ENCODE data around the gene LPCAT4. TPM values are rescaled to one million over a fixed set of nuclear protein-coding genes. Genes with fewer than 3 reads are reported as not detected.

LPCAT4 gene
- total RNA-seq, 4 donors from 2014 or later, result 7.5 to 14.9 (median 11.5) TPM

GRCh38 chr15:34364041-34364440, 3.0 kb downstream of the LPCAT4 start:
- Histone ChIP-seq H3K27me3 (no peaks in the 10 kb centered on the region), H3K9me3 (no peaks in the 10 kb centered on the region), H3K27ac (replicated peaks in 1 of 4) (no peak overlapping the region), H3K4me3 (no peak overlapping the region), H3K4me1 (peaks cover 16 to 31% (median 26%) of the 10 kb centered on the region in 4 donors), H3K36me3 (peaks cover 4 to 48% (median 37%) of the 10 kb centered on the region in 4 donors)
- no peak for TF ChIP-seq EP300 (IDR thresholded peaks at IDR 0.05)
- intact Hi-C loops (cut with DNase I), result no loop called here
- 95% methylated on average over 8 of the region's 8 CpGs for WGBS
- no peak for DNase-seq (ENCODE audit: extremely low spot score)

DNA sequence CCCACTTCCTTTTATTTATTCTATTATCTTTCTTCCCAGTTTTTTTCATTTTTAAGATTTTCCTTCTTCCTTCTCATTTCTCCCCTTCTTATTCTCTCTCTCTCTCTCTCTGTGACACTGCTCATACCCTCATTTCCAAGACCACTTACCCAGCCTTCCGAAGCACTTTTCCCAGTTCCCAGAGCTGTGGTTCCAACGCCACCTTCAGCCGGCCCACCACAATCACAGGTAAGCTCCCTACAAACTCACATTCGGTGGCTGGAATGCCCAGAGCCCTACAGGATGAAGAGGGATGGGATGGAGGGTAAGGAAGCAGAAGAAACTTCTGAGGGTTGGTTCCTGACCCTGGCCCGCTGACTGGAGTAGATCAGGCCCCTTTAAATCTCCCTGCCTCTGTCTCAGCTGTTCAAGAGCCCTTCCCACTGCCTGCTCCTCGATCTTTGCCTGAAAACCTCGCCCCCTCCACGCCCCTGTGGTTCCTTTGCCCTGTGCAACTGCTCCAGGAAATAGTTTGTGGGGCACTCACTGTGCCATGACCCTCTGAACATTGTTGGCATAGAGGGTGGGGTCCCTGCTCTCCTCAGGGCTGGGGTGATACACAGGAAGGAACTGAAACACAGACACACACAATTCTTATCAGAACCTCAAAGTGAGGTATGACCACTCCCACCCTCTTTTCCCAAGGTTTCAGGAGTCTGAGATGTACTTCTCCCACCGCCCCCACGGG, 4.8 kb downstream of the LPCAT4 start:
- Histone ChIP-seq H3K9me3 (no peaks in the 10 kb centered on the region), H3K27me3 (no peaks in the 10 kb centered on the region), H3K4me3 (no peak overlapping the region), H3K36me3 (peaks cover 13 to 66% (median 54%) of the 10 kb centered on the region in 4 donors), H3K4me1 (peaks cover 10 to 20% (median 14%) of the 10 kb centered on the region in 4 donors), H3K27ac (replicated peaks in 1 of 4) (no peak overlapping the region)
- 77% methylated on average over 10 of the region's 10 CpGs for WGBS
- TF ChIP-seq, protein P1, sequence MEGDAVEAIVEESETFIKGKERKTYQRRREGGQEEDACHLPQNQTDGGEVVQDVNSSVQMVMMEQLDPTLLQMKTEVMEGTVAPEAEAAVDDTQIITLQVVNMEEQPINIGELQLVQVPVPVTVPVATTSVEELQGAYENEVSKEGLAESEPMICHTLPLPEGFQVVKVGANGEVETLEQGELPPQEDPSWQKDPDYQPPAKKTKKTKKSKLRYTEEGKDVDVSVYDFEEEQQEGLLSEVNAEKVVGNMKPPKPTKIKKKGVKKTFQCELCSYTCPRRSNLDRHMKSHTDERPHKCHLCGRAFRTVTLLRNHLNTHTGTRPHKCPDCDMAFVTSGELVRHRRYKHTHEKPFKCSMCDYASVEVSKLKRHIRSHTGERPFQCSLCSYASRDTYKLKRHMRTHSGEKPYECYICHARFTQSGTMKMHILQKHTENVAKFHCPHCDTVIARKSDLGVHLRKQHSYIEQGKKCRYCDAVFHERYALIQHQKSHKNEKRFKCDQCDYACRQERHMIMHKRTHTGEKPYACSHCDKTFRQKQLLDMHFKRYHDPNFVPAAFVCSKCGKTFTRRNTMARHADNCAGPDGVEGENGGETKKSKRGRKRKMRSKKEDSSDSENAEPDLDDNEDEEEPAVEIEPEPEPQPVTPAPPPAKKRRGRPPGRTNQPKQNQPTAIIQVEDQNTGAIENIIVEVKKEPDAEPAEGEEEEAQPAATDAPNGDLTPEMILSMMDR (IDR thresholded peaks at IDR 0.05), result no peak
- TF ChIP-seq POLR2A (IDR thresholded peaks at IDR 0.05; ENCODE audit: low read depth), result no peak
- no peak for TF ChIP-seq EP300 (IDR thresholded peaks at IDR 0.05)
- no peak for TF ChIP-seq POLR2AphosphoS5 (IDR thresholded peaks at IDR 0.05)
- DNase-seq (ENCODE audit: extremely low spot score), result no peak
- intact Hi-C loops (cut with DNase I), result no loop called here

DNA sequence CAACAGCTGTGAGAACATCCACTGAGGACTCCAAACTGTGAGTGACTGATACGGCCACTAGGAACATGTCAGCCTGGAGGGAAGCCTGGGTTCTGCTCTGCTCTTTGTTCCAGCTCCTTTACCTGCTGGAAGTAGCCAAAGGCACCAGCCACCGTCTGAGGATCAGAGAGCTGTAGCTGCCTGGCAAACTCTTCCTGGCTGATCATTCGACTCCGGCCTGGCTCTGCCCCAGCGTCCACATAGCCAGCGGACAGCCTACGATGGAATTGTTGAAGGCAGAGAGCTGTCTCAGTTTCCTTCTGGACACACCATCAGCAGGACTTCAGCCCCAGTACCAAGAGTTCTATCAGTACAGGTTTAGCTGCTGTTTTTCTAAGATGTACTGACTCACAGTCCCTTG, 5.7 kb downstream of the LPCAT4 start:
- DNase-seq (ENCODE audit: extremely low spot score), result no peak
- WGBS, result 86% methylated on average over 4 of the region's 7 CpGs
- Histone ChIP-seq H3K9me3 (no peaks in the 10 kb centered on the region), H3K36me3 (peaks cover 20 to 75% (median 61%) of the 10 kb centered on the region in 4 donors), H3K4me1 (peaks cover 9 to 16% (median 12%) of the 10 kb centered on the region in 4 donors), H3K27ac (replicated peaks in 1 of 4) (no peak overlapping the region), H3K4me3 (no peak overlapping the region), H3K27me3 (no peaks in the 10 kb centered on the region)
- intact Hi-C loops (cut with DNase I), result no loop called here
- no peak for TF ChIP-seq POLR2AphosphoS5 (IDR thresholded peaks at IDR 0.05)

DNA sequence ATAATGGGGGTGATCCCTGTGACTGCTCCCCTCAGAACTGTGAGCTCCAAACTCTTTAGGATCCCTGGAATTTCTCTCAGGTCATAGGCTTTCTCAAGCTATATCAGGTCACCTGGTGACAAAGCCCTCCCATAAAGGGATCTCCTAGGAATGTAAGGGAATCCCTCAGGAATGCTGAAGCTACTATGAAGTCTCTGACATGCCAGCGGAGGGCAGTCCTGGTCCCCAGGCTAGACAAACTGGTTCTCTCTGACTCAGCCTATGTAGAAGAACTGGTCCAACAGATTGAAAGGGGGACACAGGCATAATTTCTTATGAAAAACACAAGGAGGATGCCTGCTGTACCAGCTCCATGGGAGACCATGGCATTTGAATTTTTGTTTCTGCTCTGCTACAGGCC, 6.7 kb downstream of the LPCAT4 start:
- Histone ChIP-seq H3K36me3 (peaks cover 20 to 85% (median 71%) of the 10 kb centered on the region in 4 donors), H3K27ac (replicated peaks in 1 of 4) (no peak overlapping the region), H3K4me1 (peaks cover 0 to 6% (median 2%) of the 10 kb centered on the region in 4 donors), H3K27me3 (no peaks in the 10 kb centered on the region), H3K9me3 (no peaks in the 10 kb centered on the region), H3K4me3 (no peak overlapping the region)
- no peak for DNase-seq (ENCODE audit: extremely low spot score)
- no peak for TF ChIP-seq POLR2A (IDR thresholded peaks at IDR 0.05; ENCODE audit: low read depth)
- no peak for TF ChIP-seq POLR2AphosphoS5 (IDR thresholded peaks at IDR 0.05)
- TF ChIP-seq, protein P1 (IDR thresholded peaks at IDR 0.05), result no peak
- TF ChIP-seq EP300 (IDR thresholded peaks at IDR 0.05), result no peak
- intact Hi-C loops (cut with DNase I), result no loop called here
- 89% methylated on average over 1 of the region's 1 CpG for WGBS

DNA sequence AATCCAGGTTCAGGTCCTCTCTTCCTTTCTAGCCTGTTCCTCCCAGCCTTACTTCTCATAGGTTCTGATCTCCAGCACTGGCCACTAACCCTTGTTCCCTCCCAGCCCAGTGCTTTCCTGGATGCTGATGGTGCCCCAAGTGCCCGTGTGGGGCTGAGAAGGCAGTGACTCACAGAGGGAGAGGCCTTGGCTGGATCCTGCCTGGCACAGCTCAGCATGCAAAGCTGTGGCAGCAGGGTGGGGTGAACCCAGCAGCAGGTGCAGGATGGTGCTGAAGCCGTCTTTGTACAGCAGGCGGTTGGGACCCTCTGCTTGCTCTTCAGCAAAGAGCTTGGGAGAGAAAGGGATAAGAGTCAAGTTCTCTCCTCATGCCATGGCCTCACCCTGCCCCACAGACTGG, 7.6 kb downstream of the LPCAT4 start:
- H3K4me3 ChIP-seq, result no peak overlapping the region
- H3K9me3 ChIP-seq, result no peaks in the 10 kb centered on the region
- H3K27ac ChIP-seq (replicated peaks in 1 of 4), result no peak overlapping the region
- H3K36me3 ChIP-seq, result peaks cover 20 to 91% (median 74%) of the 10 kb centered on the region in 4 donors
- intact Hi-C loops (cut with DNase I), result no loop called here
- H3K27me3 ChIP-seq, result no peaks in the 10 kb centered on the region
- TF ChIP-seq POLR2A (IDR thresholded peaks at IDR 0.05; ENCODE audit: low read depth) (no peak), EP300 (IDR thresholded peaks at IDR 0.05) (no peak), POLR2AphosphoS5 (IDR thresholded peaks at IDR 0.05) (no peak)
- TF ChIP-seq, protein P1 (IDR thresholded peaks at IDR 0.05), result no peak
- H3K4me1 ChIP-seq, result no peaks in the 10 kb centered on the region
- no peak for DNase-seq (ENCODE audit: extremely low spot score)
- 89% methylated on average over 3 of the region's 3 CpGs for WGBS
